Neural cell (in vitro differentiated cells): ENCODE data around the gene IPO9. TPM values are rescaled to one million over a fixed set of nuclear protein-coding genes. Genes with fewer than 3 reads are reported as not detected.

Experiments used
- H2AFZ ChIP-seq: fragments of 200-600, 300-800 bp; sonication (generic), shearing (Covaris generic); 2 replicates; pipeline ENCODE4 v1.6.0; 2014; ENCODE audit warnings: low read depth, mild to moderate bottlenecking, antibody characterized with exemption, low read length, moderate library complexity
- H3F3A ChIP-seq: fragments of 200-600 bp; shearing (Covaris generic); 2 replicates; pipeline ENCODE4 v1.6.1; 2016; ENCODE audit warnings: mild to moderate bottlenecking, moderate library complexity, mixed read lengths, antibody characterized with exemption, low read length; ENCODE audit not compliant: insufficient read depth, poor library complexity, severe bottlenecking
- H3K27ac ChIP-seq: fragments of 200-600, 300-800 bp; sonication (generic), shearing (Covaris generic); 2 replicates; pipeline ENCODE4 v1.5.1; 2014; ENCODE audit warnings: mild to moderate bottlenecking, low read length, moderate library complexity
- H3K27me3 ChIP-seq: fragments of 300-800, 200-600 bp; sonication (generic), shearing (Covaris generic); 2 replicates; pipeline ENCODE4 v1.6.0; 2014; ENCODE audit warnings: mild to moderate bottlenecking, low read depth, low read length, moderate library complexity; ENCODE audit not compliant: insufficient read depth
- H3K36me3 ChIP-seq: fragments of 300-800, 200-600 bp; sonication (generic), shearing (Covaris generic); 2 replicates; pipeline ENCODE4 v1.5.1; 2014; ENCODE audit warnings: mild to moderate bottlenecking, antibody characterized with exemption, low read length, moderate library complexity; ENCODE audit not compliant: insufficient read depth
- H3K4me2 ChIP-seq: fragments of 300-800, 200-600 bp; sonication (generic), shearing (Covaris generic); 2 replicates; pipeline ENCODE4 v1.6.0; 2014; ENCODE audit warnings: mild to moderate bottlenecking, low read length
- H3K4me3 ChIP-seq: fragments of 300-800, 200-600 bp; sonication (generic), shearing (Covaris generic); 2 replicates; pipeline ENCODE4 v1.5.1; 2014; ENCODE audit warnings: mild to moderate bottlenecking, low read length, moderate library complexity
- H3K79me2 ChIP-seq: fragments of 200-600 bp; shearing (Covaris generic); replicated peaks from 2 replicates; pipeline ENCODE4 v1.6.0; 2014; ENCODE audit warnings: mild to moderate bottlenecking, low read length, moderate library complexity; ENCODE audit not compliant: insufficient read depth
- H3K9ac ChIP-seq: fragments of 300-800, 200-600 bp; sonication (generic), shearing (Covaris generic); 2 replicates; pipeline ENCODE4 v1.6.1; 2016; ENCODE audit warnings: mild to moderate bottlenecking, low read length, mixed read lengths
- H3K9me2 ChIP-seq: fragments of 200-600 bp; shearing (Covaris generic); 2 replicates; pipeline ENCODE4 v1.6.1; 2016; ENCODE audit warnings: mild to moderate bottlenecking, low read length, mixed read lengths; ENCODE audit not compliant: insufficient read depth
- H3K9me3 ChIP-seq: fragments of 200-600, 300-800 bp; sonication (generic), shearing (Covaris generic); 2 replicates; pipeline ENCODE4 v1.6.1; 2016; ENCODE audit warnings: mild to moderate bottlenecking, mixed run types, low read length, moderate library complexity, mixed read lengths
- H4K20me1 ChIP-seq: fragments of 200-600 bp; shearing (Covaris generic); 2 replicates; pipeline ENCODE4 v1.6.1; 2016; ENCODE audit warnings: mild to moderate bottlenecking, mixed run types; ENCODE audit not compliant: insufficient read depth
- EP300 ChIP-seq: fragments of 450-650 bp; conservative IDR thresholded peaks from 2 replicates; pipeline ENCODE4 v1.6.1; 2014; ENCODE audit warnings: antibody characterized with exemption, mild to moderate bottlenecking, moderate library complexity; ENCODE audit not compliant: poor library complexity, severe bottlenecking
- EZH2 ChIP-seq: fragments of 200-600, 300-800 bp; shearing (Covaris generic), sonication (generic); IDR thresholded peaks from 2 replicates; pipeline ENCODE4 v1.6.1; 2014; ENCODE audit warnings: antibody characterized with exemption, low read length, borderline replicate concordance, mild to moderate bottlenecking; ENCODE audit not compliant: insufficient read depth, poor library complexity, severe bottlenecking
- MXI1 ChIP-seq: fragments of 450-650 bp; conservative IDR thresholded peaks from 2 replicates; pipeline ENCODE4 v1.6.1; 2014; ENCODE audit warnings: antibody characterized with exemption, mild to moderate bottlenecking; ENCODE audit not compliant: poor library complexity, severe bottlenecking
- POLR2AphosphoS5 ChIP-seq: IDR thresholded peaks from 2 replicates; pipeline ENCODE4 v1.6.1; 2012
- RAD21 ChIP-seq: fragments of 450-650 bp; conservative IDR thresholded peaks from 2 replicates; pipeline ENCODE4 v1.6.1; 2014; ENCODE audit warnings: antibody characterized with exemption, mild to moderate bottlenecking, moderate library complexity
- SMC3 ChIP-seq: fragments of 450-650 bp; conservative IDR thresholded peaks from 2 replicates; pipeline ENCODE4 v1.6.1; 2014; ENCODE audit warnings: antibody characterized with exemption, mild to moderate bottlenecking, moderate library complexity; ENCODE audit not compliant: poor library complexity
- TAF1 ChIP-seq: IDR thresholded peaks from 2 replicates; pipeline ENCODE4 v1.6.1; 2012; ENCODE audit warnings: low read depth
- polyA plus RNA-seq: library from polyadenylated mRNA; depleted of rRNA; stranded (reverse); fragments of >200 nt; gene quantifications from 2 replicates; pipeline ENCODE4 v1.2.3, GENCODE V29; 2014
- TF ChIP-seq, protein P1 (sequence below): IDR thresholded peaks from 2 replicates; pipeline ENCODE4 v1.6.1; 2012; ENCODE audit warnings: borderline replicate concordance
- TF ChIP-seq, protein P2 (sequence below): fragments of 450-650 bp; IDR thresholded peaks from 2 replicates; pipeline ENCODE4 v1.5.1; 2014; ENCODE audit warnings: antibody characterized with exemption, mild to moderate bottlenecking, moderate library complexity; ENCODE audit not compliant: poor library complexity, severe bottlenecking

IPO9 gene
- polyA plus RNA-seq, 1 donor from 2014 or later = 45.0 TPM

DNA sequence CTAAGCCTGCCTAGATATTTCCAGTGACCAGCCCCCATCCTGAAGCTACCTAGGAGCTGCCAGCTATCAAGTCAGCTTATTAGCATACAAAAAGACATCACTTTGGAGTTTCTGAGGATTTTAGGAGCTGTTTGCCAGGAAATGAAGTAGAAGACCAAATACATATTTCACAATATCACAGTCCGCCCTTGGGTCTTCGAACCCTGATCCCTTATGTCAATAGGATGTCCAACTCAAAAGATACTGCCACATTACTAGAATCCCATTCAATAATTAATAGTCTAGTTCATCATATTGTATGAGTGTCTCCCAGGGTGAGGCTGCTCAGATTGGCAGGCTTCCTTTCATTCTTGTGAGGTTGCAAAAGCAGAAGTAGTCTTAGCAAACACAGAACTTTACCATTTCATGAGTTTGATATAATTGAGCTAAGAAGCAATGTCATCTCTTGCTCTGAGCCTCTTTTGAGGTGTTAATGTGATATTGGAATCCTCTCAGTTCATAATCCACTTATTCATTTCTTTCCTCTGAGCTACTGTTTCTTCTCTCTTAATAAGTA is 13.6 kb downstream of the IPO9 start:
- no peaks in the 10 kb centered on the region for H3K36me3 ChIP-seq
- no peak overlapping the region for H3K4me2 ChIP-seq
- TF ChIP-seq POLR2AphosphoS5 = no peak
- no peak for TF ChIP-seq SMC3
- TF ChIP-seq, protein P1, sequence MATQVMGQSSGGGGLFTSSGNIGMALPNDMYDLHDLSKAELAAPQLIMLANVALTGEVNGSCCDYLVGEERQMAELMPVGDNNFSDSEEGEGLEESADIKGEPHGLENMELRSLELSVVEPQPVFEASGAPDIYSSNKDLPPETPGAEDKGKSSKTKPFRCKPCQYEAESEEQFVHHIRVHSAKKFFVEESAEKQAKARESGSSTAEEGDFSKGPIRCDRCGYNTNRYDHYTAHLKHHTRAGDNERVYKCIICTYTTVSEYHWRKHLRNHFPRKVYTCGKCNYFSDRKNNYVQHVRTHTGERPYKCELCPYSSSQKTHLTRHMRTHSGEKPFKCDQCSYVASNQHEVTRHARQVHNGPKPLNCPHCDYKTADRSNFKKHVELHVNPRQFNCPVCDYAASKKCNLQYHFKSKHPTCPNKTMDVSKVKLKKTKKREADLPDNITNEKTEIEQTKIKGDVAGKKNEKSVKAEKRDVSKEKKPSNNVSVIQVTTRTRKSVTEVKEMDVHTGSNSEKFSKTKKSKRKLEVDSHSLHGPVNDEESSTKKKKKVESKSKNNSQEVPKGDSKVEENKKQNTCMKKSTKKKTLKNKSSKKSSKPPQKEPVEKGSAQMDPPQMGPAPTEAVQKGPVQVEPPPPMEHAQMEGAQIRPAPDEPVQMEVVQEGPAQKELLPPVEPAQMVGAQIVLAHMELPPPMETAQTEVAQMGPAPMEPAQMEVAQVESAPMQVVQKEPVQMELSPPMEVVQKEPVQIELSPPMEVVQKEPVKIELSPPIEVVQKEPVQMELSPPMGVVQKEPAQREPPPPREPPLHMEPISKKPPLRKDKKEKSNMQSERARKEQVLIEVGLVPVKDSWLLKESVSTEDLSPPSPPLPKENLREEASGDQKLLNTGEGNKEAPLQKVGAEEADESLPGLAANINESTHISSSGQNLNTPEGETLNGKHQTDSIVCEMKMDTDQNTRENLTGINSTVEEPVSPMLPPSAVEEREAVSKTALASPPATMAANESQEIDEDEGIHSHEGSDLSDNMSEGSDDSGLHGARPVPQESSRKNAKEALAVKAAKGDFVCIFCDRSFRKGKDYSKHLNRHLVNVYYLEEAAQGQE = no peak
- no peak for TF ChIP-seq RAD21
- TF ChIP-seq MXI1 = no peak
- no peak for TF ChIP-seq TAF1
- no peak for TF ChIP-seq EZH2
- H3K4me3 ChIP-seq = no peak overlapping the region
- no peak overlapping the region for H3K27ac ChIP-seq
- no peak overlapping the region for H3K9ac ChIP-seq
- peaks cover 3% of the 10 kb centered on the region for H4K20me1 ChIP-seq
- H2AFZ ChIP-seq = no peak overlapping the region
- H3K9me2 ChIP-seq = no peaks in the 10 kb centered on the region
- H3K79me2 ChIP-seq = peaks cover 85% of the 10 kb centered on the region
- H3F3A ChIP-seq = no peaks in the 10 kb centered on the region
- no peaks in the 10 kb centered on the region for H3K9me3 ChIP-seq
- H3K27me3 ChIP-seq = no peaks in the 10 kb centered on the region

DNA sequence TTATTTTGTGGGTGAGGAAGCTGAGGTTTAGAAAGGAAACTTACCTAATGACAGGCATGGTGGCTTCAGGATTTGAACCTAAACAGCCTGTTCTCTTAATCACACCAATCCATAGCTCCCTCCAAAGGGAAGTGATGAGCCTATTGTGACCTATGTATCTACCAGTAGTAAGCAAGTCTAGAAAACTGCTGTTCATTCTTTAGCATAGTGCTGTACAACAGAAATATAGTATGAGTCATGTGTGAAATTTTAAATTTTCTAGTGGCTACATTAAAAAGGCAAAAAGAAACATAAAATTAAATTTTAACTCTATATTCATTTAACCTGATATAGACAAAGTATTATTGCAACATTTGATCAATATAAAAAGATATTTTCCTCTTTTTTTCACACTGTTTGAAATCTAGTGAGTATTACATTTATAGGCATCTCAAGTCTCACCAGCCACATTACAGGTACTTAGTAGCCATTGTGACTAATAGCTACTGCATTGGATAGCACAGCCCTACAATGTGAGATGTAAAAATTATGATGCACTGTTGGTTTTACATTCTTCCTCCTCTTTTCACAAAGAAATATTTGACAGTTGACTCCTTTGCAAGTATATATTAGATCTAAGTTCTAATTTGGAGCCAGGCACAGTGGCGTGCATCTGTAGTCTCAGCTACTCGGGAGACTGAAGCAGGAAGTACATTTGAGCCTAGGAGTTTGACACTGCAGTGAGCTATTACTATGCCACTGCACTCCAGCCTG is 16.6 kb downstream of the IPO9 start:
- peaks cover 3% of the 10 kb centered on the region for H4K20me1 ChIP-seq
- H3K36me3 ChIP-seq = peaks cover 14% of the 10 kb centered on the region
- no peak overlapping the region for H2AFZ ChIP-seq
- no peaks in the 10 kb centered on the region for H3K27me3 ChIP-seq
- no peak overlapping the region for H3K9ac ChIP-seq
- H3K9me3 ChIP-seq = no peaks in the 10 kb centered on the region
- TF ChIP-seq EP300 (no peak), MXI1 (no peak), EZH2 (no peak), POLR2AphosphoS5 (no peak), TAF1 (no peak), SMC3 (no peak)
- TF ChIP-seq, protein P2, sequence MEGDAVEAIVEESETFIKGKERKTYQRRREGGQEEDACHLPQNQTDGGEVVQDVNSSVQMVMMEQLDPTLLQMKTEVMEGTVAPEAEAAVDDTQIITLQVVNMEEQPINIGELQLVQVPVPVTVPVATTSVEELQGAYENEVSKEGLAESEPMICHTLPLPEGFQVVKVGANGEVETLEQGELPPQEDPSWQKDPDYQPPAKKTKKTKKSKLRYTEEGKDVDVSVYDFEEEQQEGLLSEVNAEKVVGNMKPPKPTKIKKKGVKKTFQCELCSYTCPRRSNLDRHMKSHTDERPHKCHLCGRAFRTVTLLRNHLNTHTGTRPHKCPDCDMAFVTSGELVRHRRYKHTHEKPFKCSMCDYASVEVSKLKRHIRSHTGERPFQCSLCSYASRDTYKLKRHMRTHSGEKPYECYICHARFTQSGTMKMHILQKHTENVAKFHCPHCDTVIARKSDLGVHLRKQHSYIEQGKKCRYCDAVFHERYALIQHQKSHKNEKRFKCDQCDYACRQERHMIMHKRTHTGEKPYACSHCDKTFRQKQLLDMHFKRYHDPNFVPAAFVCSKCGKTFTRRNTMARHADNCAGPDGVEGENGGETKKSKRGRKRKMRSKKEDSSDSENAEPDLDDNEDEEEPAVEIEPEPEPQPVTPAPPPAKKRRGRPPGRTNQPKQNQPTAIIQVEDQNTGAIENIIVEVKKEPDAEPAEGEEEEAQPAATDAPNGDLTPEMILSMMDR = no peak
- TF ChIP-seq, protein P1 = no peak
- H3F3A ChIP-seq = no peaks in the 10 kb centered on the region
- H3K9me2 ChIP-seq = no peaks in the 10 kb centered on the region
- H3K4me2 ChIP-seq = no peak overlapping the region
- H3K4me3 ChIP-seq = no peak overlapping the region
- H3K79me2 ChIP-seq = peaks cover 68% of the 10 kb centered on the region
- H3K27ac ChIP-seq = no peak overlapping the region
